ENCODE measurements around the gene RBM47.
"Not testable (repeated sequence)": the region's sequence is repeated elsewhere in the genome, so short reads cannot be mapped to it uniquely, and the experiment has no call there.

Gene RBM47

DNA sequence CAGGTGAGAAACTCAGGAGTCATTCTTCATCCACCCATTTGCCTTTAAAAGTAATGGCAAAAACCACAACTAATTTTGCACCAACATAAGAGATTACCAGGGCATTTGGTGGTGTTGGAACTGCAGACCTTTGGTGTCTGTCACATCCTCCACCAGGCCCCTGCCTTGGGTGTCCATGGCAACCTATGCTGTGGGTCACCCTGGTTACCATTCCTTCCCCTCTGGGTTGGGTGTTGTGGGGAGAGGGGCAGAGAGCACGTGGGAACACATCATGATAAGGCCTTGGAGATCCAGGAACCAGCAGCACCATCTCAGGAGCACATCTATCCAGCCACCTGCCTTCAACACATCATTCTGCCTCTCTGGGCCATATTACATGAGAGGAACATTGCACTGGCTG is 217.3 kb downstream of the RBM47 start:
- TF ChIP-seq, protein P1, sequence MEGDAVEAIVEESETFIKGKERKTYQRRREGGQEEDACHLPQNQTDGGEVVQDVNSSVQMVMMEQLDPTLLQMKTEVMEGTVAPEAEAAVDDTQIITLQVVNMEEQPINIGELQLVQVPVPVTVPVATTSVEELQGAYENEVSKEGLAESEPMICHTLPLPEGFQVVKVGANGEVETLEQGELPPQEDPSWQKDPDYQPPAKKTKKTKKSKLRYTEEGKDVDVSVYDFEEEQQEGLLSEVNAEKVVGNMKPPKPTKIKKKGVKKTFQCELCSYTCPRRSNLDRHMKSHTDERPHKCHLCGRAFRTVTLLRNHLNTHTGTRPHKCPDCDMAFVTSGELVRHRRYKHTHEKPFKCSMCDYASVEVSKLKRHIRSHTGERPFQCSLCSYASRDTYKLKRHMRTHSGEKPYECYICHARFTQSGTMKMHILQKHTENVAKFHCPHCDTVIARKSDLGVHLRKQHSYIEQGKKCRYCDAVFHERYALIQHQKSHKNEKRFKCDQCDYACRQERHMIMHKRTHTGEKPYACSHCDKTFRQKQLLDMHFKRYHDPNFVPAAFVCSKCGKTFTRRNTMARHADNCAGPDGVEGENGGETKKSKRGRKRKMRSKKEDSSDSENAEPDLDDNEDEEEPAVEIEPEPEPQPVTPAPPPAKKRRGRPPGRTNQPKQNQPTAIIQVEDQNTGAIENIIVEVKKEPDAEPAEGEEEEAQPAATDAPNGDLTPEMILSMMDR (IDR thresholded peaks at IDR 0.05; ENCODE audit: low read depth, low read length), result no peak
- H3K27ac ChIP-seq, result no peak overlapping the region
- no peaks in the 10 kb centered on the region for H3K36me3 ChIP-seq
- no peak for DNase-seq
- H3K9me3 ChIP-seq (ENCODE audit: severe bottlenecking), result peaks cover 1% of the 10 kb centered on the region
- H3K4me3 ChIP-seq (ENCODE audit: low read depth, low read length), result no peak overlapping the region
- H3K27me3 ChIP-seq (ENCODE audit: insufficient read depth, low read depth, severe bottlenecking), result no peaks in the 10 kb centered on the region

DNA sequence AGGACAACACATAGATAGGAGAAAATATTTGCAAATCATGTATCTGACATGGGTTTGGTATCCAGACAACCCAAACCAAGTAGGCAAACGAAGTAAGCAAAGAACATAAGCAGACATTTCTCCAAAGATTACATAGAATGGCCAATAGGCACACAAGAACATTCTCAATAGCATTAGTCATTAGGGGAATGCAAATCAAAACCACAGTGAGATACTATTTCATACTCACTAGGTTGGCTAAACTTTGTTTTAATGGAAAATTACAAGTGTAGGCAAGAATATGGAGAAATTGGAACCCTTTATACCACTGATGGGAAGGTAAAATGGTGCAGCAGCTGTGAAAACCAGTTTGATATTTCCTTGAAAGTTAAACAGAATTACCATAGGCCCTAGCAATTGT is 219.8 kb downstream of the RBM47 start:
- Histone ChIP-seq H3K4me3 (ENCODE audit: low read depth, low read length) (no peak overlapping the region), H3K27ac (no peak overlapping the region), H3K9me3 (ENCODE audit: severe bottlenecking) (peaks cover 14% of the 10 kb centered on the region), H3K27me3 (ENCODE audit: insufficient read depth, low read depth, severe bottlenecking) (no peaks in the 10 kb centered on the region), H3K36me3 (no peaks in the 10 kb centered on the region)
- TF ChIP-seq, protein P1 (IDR thresholded peaks at IDR 0.05; ENCODE audit: low read depth, low read length), result no peak
- no peak for DNase-seq

DNA sequence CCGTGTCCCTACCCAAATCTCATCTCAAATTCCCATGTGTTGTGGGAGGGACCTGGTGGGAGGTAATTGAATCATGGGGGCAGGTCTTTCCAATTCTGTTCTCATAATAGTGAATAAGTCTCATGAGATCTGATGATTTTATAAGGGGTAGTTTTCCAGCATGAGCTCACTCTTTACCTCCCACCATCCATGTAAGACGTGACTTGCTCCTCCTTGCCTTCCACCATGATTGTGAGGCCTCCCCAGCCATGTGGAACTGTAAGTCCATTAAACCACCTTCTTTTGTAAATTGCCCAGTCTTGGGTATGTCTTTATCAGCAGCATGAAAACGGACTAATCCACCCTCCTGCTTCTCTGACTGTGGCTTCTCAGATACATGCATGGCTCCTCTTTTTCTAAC is 222.2 kb downstream of the RBM47 start:
- H3K27me3 ChIP-seq (ENCODE audit: insufficient read depth, low read depth, severe bottlenecking); H3K4me3 ChIP-seq (ENCODE audit: low read depth, low read length); H3K36me3 ChIP-seq; H3K27ac ChIP-seq; DNase-seq: not testable (repeated sequence)
- peaks cover 14% of the 10 kb centered on the region for H3K9me3 ChIP-seq (ENCODE audit: severe bottlenecking)

DNA sequence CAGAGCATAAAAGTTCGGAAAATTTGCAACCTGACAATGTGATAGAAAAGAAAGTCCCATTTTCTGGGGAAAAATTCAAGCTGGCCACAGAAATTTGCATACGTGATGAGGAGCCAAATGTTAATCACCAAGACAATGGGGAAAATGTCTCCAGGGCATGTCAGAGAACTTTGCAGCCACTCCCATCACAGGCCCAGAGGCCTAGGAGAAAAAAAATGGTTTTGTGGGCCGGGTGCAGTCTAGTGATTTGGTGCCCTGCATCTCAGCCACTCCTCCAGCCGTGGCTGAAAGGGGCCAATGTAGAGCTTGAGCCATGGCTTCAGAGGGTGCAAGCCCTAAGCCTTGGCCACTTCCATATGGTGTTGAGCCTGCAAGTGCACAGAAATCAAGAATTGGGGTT is 223.3 kb downstream of the RBM47 start:
- no peak overlapping the region for H3K4me3 ChIP-seq (ENCODE audit: low read depth, low read length)
- TF ChIP-seq, protein P1 (IDR thresholded peaks at IDR 0.05; ENCODE audit: low read depth, low read length), result no peak
- H3K36me3 ChIP-seq, result no peaks in the 10 kb centered on the region
- H3K27me3 ChIP-seq (ENCODE audit: insufficient read depth, low read depth, severe bottlenecking), result no peaks in the 10 kb centered on the region
- no peak for DNase-seq
- H3K27ac ChIP-seq, result no peak overlapping the region
- peaks cover 14% of the 10 kb centered on the region for H3K9me3 ChIP-seq (ENCODE audit: severe bottlenecking)

DNA sequence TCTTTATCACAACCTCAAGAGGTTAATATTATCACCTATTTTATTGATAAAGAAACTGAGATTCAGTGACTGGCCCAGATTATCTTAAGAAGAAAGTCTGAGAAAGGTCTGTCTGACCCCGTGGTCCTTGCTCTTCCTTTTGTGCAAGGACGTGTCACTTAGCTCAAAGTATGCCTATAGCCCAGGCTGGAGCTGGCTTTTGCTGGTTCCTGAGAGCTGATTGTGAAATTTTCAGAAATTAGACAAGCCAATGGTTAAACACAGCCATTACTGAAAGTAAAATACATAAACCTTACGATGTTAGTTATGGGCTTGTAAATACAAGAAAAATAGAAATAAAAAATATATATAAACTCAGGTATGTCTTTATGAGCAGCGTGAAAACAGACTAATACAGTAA is 224.5 kb downstream of the RBM47 start:
- TF ChIP-seq, protein P1 (IDR thresholded peaks at IDR 0.05; ENCODE audit: low read depth, low read length), result no peak
- H3K27ac ChIP-seq, result no peak overlapping the region
- H3K9me3 ChIP-seq (ENCODE audit: severe bottlenecking), result peaks cover 14% of the 10 kb centered on the region
- H3K36me3 ChIP-seq, result no peaks in the 10 kb centered on the region
- H3K27me3 ChIP-seq (ENCODE audit: insufficient read depth, low read depth, severe bottlenecking), result no peaks in the 10 kb centered on the region
- DNase-seq, result no peak
- H3K4me3 ChIP-seq (ENCODE audit: low read depth, low read length), result no peak overlapping the region

DNA sequence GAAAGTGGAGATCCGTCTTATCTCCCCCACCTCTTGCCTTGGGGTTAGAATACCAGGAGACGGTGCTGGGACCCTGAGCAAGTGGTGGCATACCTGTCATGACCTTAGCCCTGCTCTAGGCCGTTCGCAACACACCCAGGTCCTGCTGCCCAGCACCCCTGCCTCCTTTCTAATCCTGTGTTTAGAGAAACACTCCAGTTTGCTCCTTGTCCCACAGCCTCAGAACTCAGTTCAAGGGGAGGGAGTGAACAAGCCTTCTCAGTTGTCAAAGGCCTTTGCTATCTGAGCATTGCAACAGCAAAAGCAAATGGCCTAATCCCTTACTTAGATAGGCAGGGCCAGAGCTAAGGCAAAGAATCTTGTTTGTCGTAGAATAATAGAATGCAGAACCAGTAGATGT is 226.6 kb downstream of the RBM47 start:
- H3K27ac ChIP-seq, result no peak overlapping the region
- H3K36me3 ChIP-seq, result no peaks in the 10 kb centered on the region
- H3K9me3 ChIP-seq (ENCODE audit: severe bottlenecking), result peaks cover 14% of the 10 kb centered on the region
- H3K4me3 ChIP-seq (ENCODE audit: low read depth, low read length), result no peak overlapping the region
- no peak for DNase-seq
- no peaks in the 10 kb centered on the region for H3K27me3 ChIP-seq (ENCODE audit: insufficient read depth, low read depth, severe bottlenecking)
- TF ChIP-seq, protein P1 (IDR thresholded peaks at IDR 0.05; ENCODE audit: low read depth, low read length), result no peak

Measured in WERI-Rb-1 (cell line).